Measurements from ENCODE around the gene KLF11.

The KLF11 gene

DNA sequence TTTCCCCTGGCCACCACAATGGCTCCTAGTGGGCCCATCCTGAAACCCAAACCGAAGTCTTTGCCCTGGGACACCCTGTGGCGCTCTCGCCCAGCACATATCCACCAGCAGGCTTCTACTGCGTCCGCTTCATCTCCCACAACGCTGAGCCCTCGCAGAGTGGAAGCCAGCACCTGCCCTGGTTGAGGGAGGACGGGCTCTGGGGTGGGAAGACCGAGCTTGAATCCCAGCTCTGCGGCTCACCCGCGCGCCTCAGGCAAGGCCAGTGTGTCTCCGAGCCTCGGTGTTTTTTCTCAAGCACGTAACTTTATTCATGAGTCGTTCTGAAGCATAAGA is 15.6 kb downstream of the KLF11 start:
- no peak for TF ChIP-seq CTBP1 (IDR thresholded peaks at IDR 0.05; ENCODE audit: borderline replicate concordance)
- TF ChIP-seq FOXK2 (IDR thresholded peaks at IDR 0.05) = no peak
- TF ChIP-seq TARDBP (IDR thresholded peaks at IDR 0.05) = no peak
- no peak for TF ChIP-seq ELF4 (IDR thresholded peaks at IDR 0.05)
- no peak for TF ChIP-seq HDGF (IDR thresholded peaks at IDR 0.05; ENCODE audit: borderline replicate concordance)
- TF ChIP-seq, protein P1, sequence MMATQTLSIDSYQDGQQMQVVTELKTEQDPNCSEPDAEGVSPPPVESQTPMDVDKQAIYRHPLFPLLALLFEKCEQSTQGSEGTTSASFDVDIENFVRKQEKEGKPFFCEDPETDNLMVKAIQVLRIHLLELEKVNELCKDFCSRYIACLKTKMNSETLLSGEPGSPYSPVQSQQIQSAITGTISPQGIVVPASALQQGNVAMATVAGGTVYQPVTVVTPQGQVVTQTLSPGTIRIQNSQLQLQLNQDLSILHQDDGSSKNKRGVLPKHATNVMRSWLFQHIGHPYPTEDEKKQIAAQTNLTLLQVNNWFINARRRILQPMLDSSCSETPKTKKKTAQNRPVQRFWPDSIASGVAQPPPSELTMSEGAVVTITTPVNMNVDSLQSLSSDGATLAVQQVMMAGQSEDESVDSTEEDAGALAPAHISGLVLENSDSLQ (IDR thresholded peaks at IDR 0.05) = no peak
- no peak for TF ChIP-seq ZNF384 (IDR thresholded peaks at IDR 0.05)
- no peak for TF ChIP-seq NFRKB (IDR thresholded peaks at IDR 0.05)
- TF ChIP-seq SUZ12 (IDR thresholded peaks at IDR 0.05) = no peak
- TF ChIP-seq SP1 (IDR thresholded peaks at IDR 0.05) = no peak
- TF ChIP-seq ARNT (IDR thresholded peaks at IDR 0.05) = no peak
- TF ChIP-seq LEF1 (IDR thresholded peaks at IDR 0.05; ENCODE audit: borderline replicate concordance) = no peak
- no peak for TF ChIP-seq L3MBTL2 (conservative IDR thresholded peaks at IDR 0.05)
- TF ChIP-seq FOXM1 (IDR thresholded peaks at IDR 0.05; ENCODE audit: borderline replicate concordance) = no peak
- no peak for TF ChIP-seq FOXA1 (IDR thresholded peaks at IDR 0.05)
- POLR2A ChIA-PET = no interaction called here
- DNase-seq (ENCODE audit: extremely low spot score) = no peak
- CTCF ChIA-PET = interaction anchor here (0.6 to 1.0 kb wide), 2 partner anchors 13 to 611 kb away, joined by 3 to 4 read pairs; no protein-coding TSS in a partner anchor

DNA sequence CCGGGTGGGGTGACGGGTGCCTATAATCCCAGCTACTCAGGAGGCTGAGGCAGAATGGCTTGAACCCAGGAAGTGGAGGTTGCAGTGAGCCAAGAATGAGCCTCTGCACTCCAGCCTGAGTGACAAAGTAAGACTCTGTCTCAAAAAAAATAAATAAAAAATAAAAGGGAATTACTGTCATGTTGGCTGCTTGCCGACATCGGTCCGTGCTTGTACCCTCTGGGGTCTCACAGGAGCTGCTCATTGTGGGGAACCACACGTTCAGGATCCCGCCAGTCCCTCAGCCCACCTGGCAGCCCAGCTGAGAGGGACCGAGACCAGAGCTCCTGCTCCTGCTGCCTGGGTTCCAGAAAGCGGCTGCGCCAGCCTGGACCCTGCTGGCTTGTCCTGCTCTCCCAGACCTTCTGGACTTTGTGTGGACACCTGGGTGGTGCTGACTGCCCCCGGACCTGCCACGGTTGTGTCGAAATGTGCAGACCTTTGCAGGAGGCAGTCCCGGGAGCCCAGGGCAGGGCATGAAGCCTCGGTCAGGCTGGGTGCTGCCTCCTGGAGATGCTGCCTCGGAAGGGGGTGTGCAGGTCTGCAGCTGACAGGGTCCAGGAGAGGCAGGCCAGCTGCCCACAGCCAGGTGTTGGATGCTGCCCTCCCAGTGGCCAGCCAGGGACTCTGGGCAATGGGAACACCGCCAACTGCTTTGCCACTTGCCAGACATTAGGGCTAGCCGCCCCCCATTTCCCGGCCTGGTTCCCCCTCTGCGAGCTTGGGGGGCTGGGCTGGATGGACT is 16.4 kb downstream of the KLF11 start:
- TF ChIP-seq FOXA1 (IDR thresholded peaks at IDR 0.05) = no peak
- no peak for TF ChIP-seq ZNF384 (IDR thresholded peaks at IDR 0.05)
- POLR2A ChIA-PET = no interaction called here
- CTCF ChIA-PET = interaction anchor here (0.6 to 2.0 kb wide), 3 partner anchors 12 to 610 kb away, joined by 3 to 5 read pairs (median 4); no protein-coding TSS in a partner anchor
- no peak for DNase-seq (ENCODE audit: extremely low spot score)

- TF ChIP-seq, protein P1 (IDR thresholded peaks at IDR 0.05) = no peak
- TF ChIP-seq L3MBTL2 (conservative IDR thresholded peaks at IDR 0.05) = no peak
- no peak for TF ChIP-seq CTBP1 (IDR thresholded peaks at IDR 0.05; ENCODE audit: borderline replicate concordance)
- no peak for TF ChIP-seq ZNF384 (IDR thresholded peaks at IDR 0.05)
- no peak for TF ChIP-seq ARNT (IDR thresholded peaks at IDR 0.05)
- no peak for TF ChIP-seq ELF4 (IDR thresholded peaks at IDR 0.05)
- TF ChIP-seq FOXA1 (IDR thresholded peaks at IDR 0.05) = no peak
- no peak for TF ChIP-seq FOXM1 (IDR thresholded peaks at IDR 0.05; ENCODE audit: borderline replicate concordance)
- TF ChIP-seq NFRKB (IDR thresholded peaks at IDR 0.05) = no peak
- TF ChIP-seq TARDBP (IDR thresholded peaks at IDR 0.05) = no peak
- no peak for DNase-seq (ENCODE audit: extremely low spot score)
- ChIA-PET POLR2A (no interaction called here), CTCF (interaction anchor here (0.7 to 2.0 kb wide), 2 partner anchors 11 to 949 kb away, joined by 3 to 5 read pairs; no protein-coding TSS in a partner anchor)
Measured at GRCh38 chr2:10061221-10061925, 18.0 kb downstream of the KLF11 start.

DNA sequence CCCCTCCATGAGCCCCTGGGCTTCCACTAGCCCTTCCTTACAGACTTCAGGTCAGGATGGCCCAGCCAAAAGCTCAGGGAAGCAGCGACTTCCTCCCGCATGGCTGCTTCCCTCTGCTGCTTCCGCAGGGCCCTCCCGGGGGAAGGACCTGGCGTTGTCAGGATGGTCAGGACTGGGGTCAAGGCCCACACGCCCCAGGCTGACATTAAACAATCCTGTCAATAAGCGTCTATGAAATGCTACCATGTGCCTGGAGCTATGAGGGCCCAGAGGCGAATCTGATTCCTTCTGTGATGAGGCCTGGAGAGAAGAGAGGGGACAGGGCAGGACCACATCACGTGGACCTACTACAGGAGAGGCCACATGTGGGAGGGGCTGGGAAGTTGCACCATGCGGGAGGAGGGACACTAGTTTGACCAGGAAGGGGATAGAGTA is 19.6 kb downstream of the KLF11 start:
- no peak for DNase-seq (ENCODE audit: extremely low spot score)
- no peak for TF ChIP-seq L3MBTL2 (conservative IDR thresholded peaks at IDR 0.05)
- TF ChIP-seq FOXK2 (IDR thresholded peaks at IDR 0.05) = no peak
- no peak for TF ChIP-seq ELF4 (IDR thresholded peaks at IDR 0.05)
- no peak for TF ChIP-seq SP1 (IDR thresholded peaks at IDR 0.05)
- TF ChIP-seq SUZ12 (IDR thresholded peaks at IDR 0.05) = no peak
- TF ChIP-seq LEF1 (IDR thresholded peaks at IDR 0.05; ENCODE audit: borderline replicate concordance) = no peak
- TF ChIP-seq ARNT (IDR thresholded peaks at IDR 0.05) = no peak
- TF ChIP-seq, protein P1 (IDR thresholded peaks at IDR 0.05) = no peak
- no peak for TF ChIP-seq ZNF384 (IDR thresholded peaks at IDR 0.05)
- no peak for TF ChIP-seq CTBP1 (IDR thresholded peaks at IDR 0.05; ENCODE audit: borderline replicate concordance)
- no peak for TF ChIP-seq FOXA1 (IDR thresholded peaks at IDR 0.05)
- TF ChIP-seq HDGF (IDR thresholded peaks at IDR 0.05; ENCODE audit: borderline replicate concordance) = no peak
- TF ChIP-seq FOXM1 (IDR thresholded peaks at IDR 0.05; ENCODE audit: borderline replicate concordance) = no peak
- CTCF ChIA-PET = interaction anchor here (1.5 kb wide), 1 partner anchor 17 kb away, joined by 3 read pairs; the partner anchor contains the start of gene CYS1
- POLR2A ChIA-PET = no interaction called here

DNA sequence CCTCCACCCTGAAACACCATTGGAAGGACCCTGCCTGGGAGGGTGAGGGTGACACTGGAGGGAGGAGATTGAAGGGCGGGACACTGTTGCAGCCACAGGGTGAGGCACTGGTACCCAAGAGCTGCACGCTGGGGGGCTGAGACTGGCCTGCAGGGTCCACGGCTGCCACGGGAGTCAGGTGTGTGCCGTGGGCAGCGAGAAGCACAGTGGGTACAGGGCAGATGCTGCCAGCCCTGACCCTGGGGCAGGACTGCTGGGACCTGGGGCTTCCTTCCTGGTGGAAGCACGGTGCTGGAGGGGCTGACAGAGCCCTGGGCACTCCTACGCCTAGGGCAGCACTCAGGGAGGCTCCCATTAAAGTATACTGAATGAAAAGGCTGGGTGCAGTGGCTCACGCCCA is 20.2 kb downstream of the KLF11 start:
- ChIA-PET POLR2A (no interaction called here), CTCF (interaction anchor here (1.5 kb wide), 1 partner anchor 16 kb away, joined by 3 read pairs; the partner anchor contains the start of gene CYS1)
- no peak for DNase-seq (ENCODE audit: extremely low spot score)
- TF ChIP-seq HDGF (IDR thresholded peaks at IDR 0.05; ENCODE audit: borderline replicate concordance) = no peak
- no peak for TF ChIP-seq FOXK2 (IDR thresholded peaks at IDR 0.05)
- TF ChIP-seq CTBP1 (IDR thresholded peaks at IDR 0.05; ENCODE audit: borderline replicate concordance) = no peak
- no peak for TF ChIP-seq ELF4 (IDR thresholded peaks at IDR 0.05)
- TF ChIP-seq LEF1 (IDR thresholded peaks at IDR 0.05; ENCODE audit: borderline replicate concordance) = no peak
- no peak for TF ChIP-seq SUZ12 (IDR thresholded peaks at IDR 0.05)

All from HEK293T (cell line).